Lower leg skin (tissue), 3 donors: ENCODE measurements around the gene PRPSAP2.

Source experiments
- CTCF ChIP-seq, 3 donors: fragments of 450-650 bp; IDR thresholded peaks; one replicate each; pipeline ENCODE4 v1.5.1; 2016; ENCODE audit warnings: antibody characterized with exemption in 3 of 3, mild to moderate bottlenecking in 3 of 3, moderate library complexity in 2 of 3
- POLR2A ChIP-seq, 2 donors: fragments of 450-650 bp; IDR thresholded peaks; one replicate each; pipeline ENCODE4 v1.6.1; 2016 to 2017; ENCODE audit warnings: antibody characterized with exemption in 2 of 2, mild to moderate bottlenecking in 1 of 2, moderate library complexity in 1 of 2

GRCh38 chr17:18858567-18859245 lies 775 bp downstream of the PRPSAP2 start:
- TF ChIP-seq CTCF (IDR thresholded peaks at IDR 0.05) (no peak), POLR2A (IDR thresholded peaks at IDR 0.05) (no peak)
